GM19043 (cell line): ENCODE measurements around the gene FAM228A.

Source experiments
- ATAC-seq: cut with Tn5 transposase; IDR thresholded peaks from one replicate; pipeline ENCODE4 v1.9.1; 2021; ENCODE audit warnings: low read depth; ENCODE audit not compliant: unreplicated experiment

Gene FAM228A

DNA sequence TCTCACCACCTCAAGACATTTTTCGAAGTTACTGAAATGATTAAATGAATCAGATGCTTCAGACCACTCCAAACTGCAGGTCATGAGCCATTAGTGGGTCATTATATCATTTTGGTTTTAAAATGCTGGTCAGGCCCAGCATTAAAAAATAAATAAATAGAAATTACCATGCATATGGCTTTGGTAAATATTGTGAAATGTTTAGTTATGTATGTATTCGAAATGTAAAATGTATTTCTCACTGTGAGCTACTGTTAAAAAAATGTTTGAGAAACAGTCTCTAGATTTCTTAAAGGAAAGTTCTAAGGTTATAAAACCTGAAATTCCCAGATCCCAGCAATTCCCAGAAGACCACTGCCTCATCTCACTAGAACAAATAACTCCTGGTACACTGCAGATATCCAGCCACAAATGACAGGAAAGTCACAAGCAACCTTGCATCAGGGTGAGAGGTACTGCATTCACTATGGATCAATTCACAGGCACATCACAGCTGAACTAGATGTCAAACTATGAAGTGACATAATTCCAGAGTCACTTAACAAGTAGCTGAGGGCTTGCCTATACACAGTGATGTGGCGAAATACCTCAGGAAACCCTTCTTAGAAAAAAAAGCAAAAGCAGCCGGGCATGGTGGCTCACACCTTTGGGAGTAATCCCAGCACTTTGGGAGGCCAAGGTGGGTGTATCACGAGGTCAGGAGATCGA, 46.6 kb downstream of the FAM228A start:
- no peak for ATAC-seq

DNA sequence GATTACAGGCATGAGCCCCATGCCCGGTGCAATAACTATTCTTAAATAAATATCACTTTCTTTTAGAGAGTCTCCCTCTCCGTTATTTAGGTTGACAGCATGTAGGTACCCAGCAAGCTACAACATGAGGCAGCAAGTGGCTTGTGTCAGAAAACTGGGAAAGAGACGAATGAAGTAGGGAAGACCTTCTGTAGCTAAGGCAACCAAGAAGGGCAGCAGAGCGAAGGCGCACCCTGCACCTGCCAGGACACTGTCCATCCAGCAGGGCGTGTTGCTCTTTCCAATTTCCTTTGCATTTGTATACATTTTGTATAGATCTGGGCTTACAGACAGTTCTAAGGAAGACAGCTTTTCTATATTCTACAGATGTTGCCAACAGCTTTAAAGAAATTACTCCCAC, 48.1 kb downstream of the FAM228A start:
- no peak for ATAC-seq

DNA sequence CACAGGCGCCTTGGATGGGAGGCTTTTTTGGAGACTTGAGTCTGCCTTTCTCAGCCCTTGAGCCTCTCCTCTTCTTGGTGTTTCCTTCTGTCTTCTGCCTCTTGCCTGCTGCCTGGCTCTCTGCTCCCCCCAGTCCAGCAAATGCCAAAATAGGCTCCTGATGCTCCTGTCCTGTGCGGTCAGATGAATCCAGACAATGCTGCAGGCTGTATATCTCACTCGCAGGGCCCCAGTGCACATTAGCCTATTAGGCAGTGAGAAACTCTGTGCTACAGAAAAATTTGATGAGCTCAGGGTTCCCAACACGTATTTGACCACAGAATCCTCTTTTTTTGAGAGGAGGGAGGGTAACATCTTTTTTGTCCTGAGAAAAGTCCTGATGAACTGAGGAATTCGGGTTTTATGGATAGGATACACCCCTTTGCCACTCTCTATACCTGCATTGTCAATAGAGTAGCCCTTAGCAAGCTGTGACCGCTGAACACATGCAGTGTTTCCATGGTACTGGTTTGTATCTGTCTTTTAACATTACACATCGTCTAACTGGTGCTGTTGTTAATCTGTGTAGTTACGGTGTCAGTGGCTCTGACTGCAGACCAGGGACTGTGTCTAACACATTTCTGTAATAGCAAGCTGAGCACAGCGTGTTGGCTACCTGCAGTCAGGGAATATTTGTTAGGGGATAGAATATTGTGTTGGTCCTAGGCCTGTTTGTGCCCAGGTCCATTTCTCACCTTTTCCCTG, 50.8 kb downstream of the FAM228A start:
- ATAC-seq, result no peak

GRCh38 chr2:24228470-24228869, 53.6 kb downstream of the FAM228A start:
- no peak for ATAC-seq

DNA sequence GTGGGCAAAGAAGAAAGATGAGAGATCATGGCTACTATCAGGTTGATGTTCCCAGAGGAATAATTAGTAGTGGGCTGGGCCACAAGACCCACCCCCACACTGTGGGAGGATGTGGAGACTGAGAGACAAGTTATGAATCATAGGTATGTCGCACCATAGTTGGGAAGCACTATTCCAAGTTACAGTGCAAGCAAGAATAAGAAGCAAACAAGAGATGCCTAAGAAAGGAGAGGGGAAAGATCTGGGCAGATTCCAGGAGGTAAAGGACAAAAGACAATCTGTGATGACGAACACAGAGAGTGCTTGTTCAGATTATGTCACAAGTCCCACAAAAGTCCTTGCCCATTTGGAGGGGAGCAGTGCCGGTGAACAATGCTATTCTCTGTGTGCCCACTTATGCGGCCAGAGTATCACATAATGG, 56.6 kb downstream of the FAM228A start:
- no peak for ATAC-seq

- no peak for ATAC-seq
Measured at GRCh38 chr2:24233321-24233720, 58.5 kb downstream of the FAM228A start.

DNA sequence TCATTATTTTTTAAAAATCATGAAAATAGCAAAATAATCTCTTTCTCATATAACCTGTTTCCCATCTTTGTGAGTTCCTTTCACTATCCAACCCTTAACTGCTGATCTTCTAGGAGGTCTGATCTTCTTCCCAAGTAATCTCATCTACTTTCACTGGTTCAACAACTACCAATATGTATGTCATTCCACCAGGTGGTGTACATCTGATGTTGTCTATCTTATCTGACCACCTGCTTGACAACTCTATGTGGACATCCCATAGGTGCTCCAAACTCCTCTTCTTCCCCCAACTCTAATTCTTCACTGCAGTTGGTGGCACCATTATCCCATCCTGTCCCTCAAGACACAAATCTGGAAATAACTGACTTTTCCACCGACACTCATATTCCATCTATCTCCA, 62.5 kb downstream of the FAM228A start:
- ATAC-seq, result no peak

DNA sequence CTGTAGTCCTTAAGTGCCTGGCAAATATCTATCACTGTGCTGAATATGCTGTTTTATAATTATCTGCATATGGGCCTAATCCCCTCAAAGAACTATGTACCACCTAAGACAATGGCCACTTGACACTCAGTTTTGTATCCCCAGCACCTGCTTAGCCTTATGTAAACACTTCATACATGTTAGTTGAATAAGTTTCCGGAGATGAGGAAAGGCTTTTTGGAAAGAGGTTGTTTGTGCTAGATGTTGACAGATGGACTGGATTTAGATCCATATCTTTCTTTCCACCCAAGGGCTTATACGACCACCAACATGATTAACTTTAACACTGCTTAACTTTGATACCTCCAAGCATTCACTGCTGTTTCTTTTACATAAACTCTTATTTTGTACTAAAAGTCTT, 63.3 kb downstream of the FAM228A start:
- ATAC-seq, result no peak

GRCh38 chr2:24239553-24239952, 64.7 kb downstream of the FAM228A start:
- no peak for ATAC-seq
